A549 treated with dexamethasone at 1 μM for 4 hours (cell line): ENCODE measurements around the gene ZNF682. TPM values are rescaled to one million over a fixed set of nuclear protein-coding genes. Genes with fewer than 3 reads are reported as not detected.

Experiments
- total RNA-seq: library from RNA; stranded (reverse); fragments of 200-300 nt; extraction: Qiagen RNA extraction; gene quantifications from 5 replicates; pipeline ENCODE4 v1.2.3, GENCODE V29; 2022

Gene ZNF682
- not detected in 5 replicates for total RNA-seq

DNA sequence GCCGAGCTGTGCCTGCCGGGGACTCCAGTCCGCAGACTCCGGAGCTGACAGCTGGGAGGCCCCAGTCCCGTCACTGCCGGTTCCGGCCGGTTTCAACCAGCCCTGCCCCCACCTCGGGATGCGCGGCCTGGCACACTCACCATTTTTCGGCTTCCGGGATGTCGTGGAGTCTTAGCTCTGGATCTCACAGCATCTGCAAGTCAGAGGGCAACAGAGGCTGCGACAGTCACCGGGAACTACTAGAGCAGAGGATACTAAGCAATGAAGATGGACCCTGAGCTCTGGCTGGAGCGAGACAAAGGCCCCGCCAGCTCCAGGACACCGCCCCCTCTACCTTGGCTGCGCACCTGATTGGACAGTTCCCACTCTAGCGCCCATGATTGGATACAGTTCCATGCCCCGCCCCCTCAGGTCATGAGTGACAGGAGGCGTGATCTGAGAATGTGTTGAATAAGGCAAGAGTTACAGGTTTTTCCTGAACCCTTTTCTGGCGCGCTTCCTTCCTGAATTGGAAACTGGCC is at the start of gene ZNF682:
Gene ZNF682 (minus strand): TSS at position 303 of the 521 bp plus-strand sequence. CDS start 160 bp downstream, at position 143.

DNA sequence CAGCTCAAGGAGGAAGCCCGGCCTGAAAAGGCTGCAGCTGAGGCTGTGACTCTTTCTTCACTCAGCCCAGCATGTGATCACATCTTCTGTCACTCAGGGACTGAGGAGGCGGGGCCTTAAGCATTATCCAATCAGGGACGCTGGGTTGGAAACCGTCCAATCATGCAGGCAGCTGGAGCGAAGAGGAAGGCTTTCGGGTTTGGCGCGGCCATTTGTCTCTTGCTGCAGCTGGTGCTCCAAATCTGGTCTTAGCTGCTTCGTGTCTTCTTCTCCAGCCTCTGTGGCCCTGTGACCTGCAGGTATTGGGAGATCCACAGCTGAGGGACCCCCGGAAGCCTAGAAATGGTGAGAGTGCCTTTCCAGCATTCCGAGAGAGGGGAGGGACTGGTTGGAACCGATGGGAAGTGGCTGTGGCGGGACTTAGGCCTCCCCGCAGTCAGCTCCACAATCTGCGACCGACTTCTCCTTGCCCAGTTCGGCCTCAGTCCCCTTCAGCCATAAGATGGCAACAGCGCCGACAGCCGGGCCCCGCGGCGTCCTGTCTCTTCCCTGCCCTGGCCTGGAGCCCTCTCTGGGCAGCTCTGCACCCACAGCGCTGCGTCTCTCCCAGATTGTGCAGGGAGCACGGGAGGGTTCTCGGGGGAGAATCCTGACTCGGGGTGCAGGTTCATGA is 38.6 kb upstream of the ZNF682 start, which contains the start of gene ZNF90:
Gene ZNF90 (plus strand): TSS at position 210 of the 673 bp plus-strand sequence. CDS start 133 bp downstream, at position 343.

Other genes starting within 250 kb of the ZNF682 start
- gene ZNF506, start 217.8 kb downstream of the ZNF682 start, total RNA-seq, result 0.12 to 0.27 TPM (median 0.21 TPM) in 5 replicates
- gene ZNF253, start 173.6 kb downstream of the ZNF682 start, total RNA-seq, result not detected in 5 replicates
- not detected in 5 replicates for gene ZNF93, start 138.6 kb downstream of the ZNF682 start, total RNA-seq
- gene ZNF90, start 38.5 kb upstream of the ZNF682 start, total RNA-seq, result not detected in 5 replicates
- not detected in 5 replicates for gene ZNF486, start 127.7 kb upstream of the ZNF682 start, total RNA-seq